NCI-H1105 (cell line): ENCODE results near the gene CRIP3.
"Not testable (repeated sequence)": the region's sequence is repeated elsewhere in the genome, so short reads cannot be mapped to it uniquely, and the experiment has no call there.

Source experiments
- DNase-seq: peaks from one replicate; lab custom pipeline; 2025; lab: John Stamatoyannopoulos, UW

Gene CRIP3

GRCh38 chr6:43308101-43308989 lies at the start of gene CRIP3:
CRIP3 (minus strand) TSS chr6:43308826; CDS start chr6:43308792, 34 bp downstream.
- DNase-seq: peak; percentile 74

GRCh38 chr6:43355862-43356590 lies 47.4 kb upstream of the CRIP3 start:
- DNase-seq: no peak

GRCh38 chr6:43351951-43352350 lies 43.3 kb upstream of the CRIP3 start:
- not testable (repeated sequence) for DNase-seq

- no peak for DNase-seq
Measured at GRCh38 chr6:43347444-43347843, 38.8 kb upstream of the CRIP3 start.

- no peak for DNase-seq
Measured at GRCh38 chr6:43347021-43347420, 38.4 kb upstream of the CRIP3 start.

GRCh38 chr6:43346243-43346642 lies 37.6 kb upstream of the CRIP3 start:
- not testable (repeated sequence) for DNase-seq

GRCh38 chr6:43339168-43339567 lies 30.5 kb upstream of the CRIP3 start:
- DNase-seq: no peak

- DNase-seq: no peak
Measured at GRCh38 chr6:43338243-43338642, 29.6 kb upstream of the CRIP3 start.

- no peak for DNase-seq
Measured at GRCh38 chr6:43336382-43336781, 27.8 kb upstream of the CRIP3 start.

- no peak for DNase-seq
Measured at GRCh38 chr6:43335469-43335868, 26.8 kb upstream of the CRIP3 start.

GRCh38 chr6:43334466-43335095 lies 26.0 kb upstream of the CRIP3 start:
- DNase-seq: peak; percentile 19

- no peak for DNase-seq
Measured at GRCh38 chr6:43331891-43332290, 23.3 kb upstream of the CRIP3 start.

GRCh38 chr6:43331470-43331869 lies 22.8 kb upstream of the CRIP3 start:
- no peak for DNase-seq

GRCh38 chr6:43328528-43328927 lies 19.9 kb upstream of the CRIP3 start:
- DNase-seq: no peak

- no peak for DNase-seq
Measured at GRCh38 chr6:43325876-43326275, 17.2 kb upstream of the CRIP3 start.

GRCh38 chr6:43318011-43318410 lies 9.4 kb upstream of the CRIP3 start:
- no peak for DNase-seq

- no peak for DNase-seq
Measured at GRCh38 chr6:43313813-43314212, 5.2 kb upstream of the CRIP3 start.

- no peak for DNase-seq
Measured at GRCh38 chr6:43311666-43312065, 3.0 kb upstream of the CRIP3 start.

GRCh38 chr6:43310624-43311023 lies 2.0 kb upstream of the CRIP3 start:
- DNase-seq: no peak

- DNase-seq: no peak
Measured at GRCh38 chr6:43310134-43310533, 1.5 kb upstream of the CRIP3 start.

GRCh38 chr6:43308990-43309477 lies 408 bp upstream of the CRIP3 start:
- no peak for DNase-seq

GRCh38 chr6:43307451-43308100 lies 1.1 kb downstream of the CRIP3 start:
- no peak for DNase-seq
